Right lobe of liver (tissue), 6 donors: ENCODE results near the gene MAP4K2. TPM values are rescaled to one million over a fixed set of nuclear protein-coding genes. Genes with fewer than 3 reads are reported as not detected.

Experiments
- ATAC-seq, 4 donors: fragments of 200-7000 bp; cut with Tn5 transposase; one replicate each; pipeline ENCODE4 v1.9.1; 2020; ENCODE audit warnings: mild to moderate bottlenecking in 4 of 4, moderate library complexity in 4 of 4
- DNase-seq, 3 donors: peaks; one replicate each; pipeline ENCODE4 v3.0.0-alpha.2; 2020
- H3K27ac ChIP-seq, 3 donors: fragments of 200-600 bp; one replicate each; pipeline ENCODE4 v1.8.0; 2022
- H3K27me3 ChIP-seq, 2 donors: fragments of 200-600 bp; one replicate each; pipeline ENCODE4 v1.8.0; 2022
- H3K36me3 ChIP-seq, 4 donors: fragments of 200-600 bp; sonication (generic) in 1 of 4; one replicate each; pipeline versions ENCODE4 v1.5.1 to v1.8.0; 2017 to 2022; ENCODE audit warnings: control low read depth in 1 of 4
- H3K4me1 ChIP-seq, 4 donors: fragments of 200-600 bp; sonication (generic) in 1 of 4; one replicate each; pipeline versions ENCODE4 v1.5.1 to v1.8.0; 2017 to 2022; ENCODE audit warnings: control low read depth in 1 of 4
- H3K4me3 ChIP-seq, 3 donors: fragments of 200-600 bp; one replicate each; pipeline ENCODE4 v1.8.0; 2022
- H3K9me3 ChIP-seq, 4 donors: fragments of 200-600 bp; sonication (generic) in 1 of 4; one replicate each; pipeline versions ENCODE4 v1.5.1 to v1.8.0; 2017 to 2022; ENCODE audit warnings: control low read depth in 1 of 4
- CTCF ChIP-seq, 4 donors: fragments of 200-600 bp in 3 of 4; fragments of 450-650 bp in 1 of 4; IDR thresholded peaks; one replicate each; pipeline versions ENCODE4 v1.5.1 to v1.8.0; 2016 to 2022; ENCODE audit warnings: antibody characterized with exemption in 4 of 4, mild to moderate bottlenecking in 2 of 4
- POLR2A ChIP-seq: fragments of 450-650 bp; IDR thresholded peaks from one replicate; pipeline ENCODE4 v1.6.1; 2017; ENCODE audit warnings: antibody characterized with exemption, mild to moderate bottlenecking
- WGBS: methylation state at CpG from one replicate; pipeline ENCODE4 v1.1.6; 2018; ENCODE audit warnings: low coverage, low lambda C conversion rate; ENCODE audit not compliant: insufficient coverage; ENCODE audit errors: missing lambda C conversion rate; 5-methylcytosine and 5-hydroxymethylcytosine counted together
- intact Hi-C, 2 donors: fragments of 100-400 bp; cut with DNase I; formaldehyde crosslinking; loops; one replicate each; pipeline versions ENCODE4 v1.11.2 to v1.14.1; 2022
- total RNA-seq, 6 experiments: library from RNA; depleted of rRNA in 2 of 6; stranded (reverse); fragments of >200 nt in 2 of 6; fragmentation: NEBNext Ultra II Directional in 3 of 6; extraction: Animal tissue kit (Norgen Biotek cat#: 25700) in 3 of 6; gene quantifications; one replicate each; pipeline versions ENCODE4 v1.1.0 to v1.2.4, GENCODE V29; 2016 to 2023
- donor health status: DM: no; HTN: yes; CAD: no.
- donor health status: DM: no; HTN: no; CAD: no.
- donor health status: DM: no; HTN: no; CAD: no.
- donor health status: DM: no; HTN: yes; CAD: no.
- donor health status: DM: no; HTN: yes; CAD: no.

Gene MAP4K2
- total RNA-seq, 6 experiments from 2014 or later = 3.4 to 14.7 (median 4.8) TPM

DNA sequence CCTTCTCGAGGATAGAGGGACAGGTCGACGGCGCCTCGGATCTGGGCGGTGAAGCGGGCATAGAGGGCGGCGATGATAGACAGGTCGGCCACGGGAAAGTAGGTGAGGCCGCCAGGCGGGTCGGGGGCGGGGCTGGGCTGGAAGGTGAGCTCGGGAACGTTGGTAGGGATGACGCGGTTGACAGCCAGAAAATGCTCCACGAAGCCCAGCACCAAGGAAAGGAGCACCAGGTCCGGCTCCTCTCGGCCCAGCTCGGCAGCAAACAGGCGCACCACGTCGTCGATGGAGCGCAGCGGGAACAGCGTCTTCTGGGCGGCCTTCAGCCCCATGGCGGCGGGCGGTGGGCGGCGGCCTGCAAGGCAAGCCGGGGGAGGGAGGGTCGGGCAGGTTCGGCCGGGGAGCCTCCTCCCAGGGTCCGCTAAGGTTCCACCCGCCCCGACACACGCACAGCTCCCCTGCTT is 6.8 kb upstream of the MAP4K2 start:
- Histone ChIP-seq H3K4me1 (peaks cover 0 to 7% (median 0%) of the 10 kb centered on the region in 4 donors), H3K4me3 (peak overlapping the region; percentile 77 to 87 (median 78)), H3K36me3 (peaks cover 0 to 8% (median under 1%) of the 10 kb centered on the region in 4 donors), H3K27me3 (no peaks in the 10 kb centered on the region), H3K27ac (peak overlapping the region in 2 of 3 donors; percentile 38 to 64), H3K9me3 (no peaks in the 10 kb centered on the region)
- ATAC-seq = peak; percentile 7 to 28 (median 16)
- intact Hi-C loops = no loop called here
- TF ChIP-seq POLR2A (no peak), CTCF (IDR thresholded peaks at IDR 0.05) (no peak)
- WGBS = 3% methylated on average over 17 of the region's 44 CpGs
- DNase-seq = peak in 1 of 3 donors; percentile 54

DNA sequence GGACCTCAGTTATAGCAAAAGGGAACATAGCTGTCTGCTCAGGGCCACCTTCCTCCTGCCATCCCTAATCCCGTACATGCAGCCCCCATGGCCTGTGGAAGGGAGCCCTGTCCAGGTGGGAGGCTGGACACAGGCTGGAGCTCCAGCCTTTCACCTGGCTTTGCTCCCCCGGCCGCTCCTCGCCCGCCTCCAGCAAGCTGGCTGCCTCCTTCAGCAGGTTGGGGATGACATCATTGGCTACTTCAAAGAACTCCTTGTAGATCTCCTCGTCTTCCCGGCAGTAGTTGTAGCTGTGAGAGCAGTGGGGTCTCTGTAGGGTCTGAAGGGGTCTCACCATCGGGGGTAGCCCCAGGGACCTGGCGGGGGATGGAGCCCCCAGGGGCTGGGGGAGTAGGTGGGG is 2.5 kb upstream of the MAP4K2 start:
- ATAC-seq = no peak
- peaks cover 0 to 17% (median 4%) of the 10 kb centered on the region in 4 donors for H3K4me1 ChIP-seq
- H3K27me3 ChIP-seq = no peaks in the 10 kb centered on the region
- intact Hi-C loops = no loop called here
- DNase-seq = peak in 1 of 3 donors; percentile 44
- H3K9me3 ChIP-seq = no peaks in the 10 kb centered on the region
- TF ChIP-seq CTCF (IDR thresholded peaks at IDR 0.05) (no peak), POLR2A (no peak)
- 91% methylated on average over 7 of the region's 9 CpGs for WGBS
- no peak overlapping the region for H3K27ac ChIP-seq
- peaks cover 0 to 15% (median under 1%) of the 10 kb centered on the region in 4 donors for H3K36me3 ChIP-seq
- H3K4me3 ChIP-seq = no peak overlapping the region

DNA sequence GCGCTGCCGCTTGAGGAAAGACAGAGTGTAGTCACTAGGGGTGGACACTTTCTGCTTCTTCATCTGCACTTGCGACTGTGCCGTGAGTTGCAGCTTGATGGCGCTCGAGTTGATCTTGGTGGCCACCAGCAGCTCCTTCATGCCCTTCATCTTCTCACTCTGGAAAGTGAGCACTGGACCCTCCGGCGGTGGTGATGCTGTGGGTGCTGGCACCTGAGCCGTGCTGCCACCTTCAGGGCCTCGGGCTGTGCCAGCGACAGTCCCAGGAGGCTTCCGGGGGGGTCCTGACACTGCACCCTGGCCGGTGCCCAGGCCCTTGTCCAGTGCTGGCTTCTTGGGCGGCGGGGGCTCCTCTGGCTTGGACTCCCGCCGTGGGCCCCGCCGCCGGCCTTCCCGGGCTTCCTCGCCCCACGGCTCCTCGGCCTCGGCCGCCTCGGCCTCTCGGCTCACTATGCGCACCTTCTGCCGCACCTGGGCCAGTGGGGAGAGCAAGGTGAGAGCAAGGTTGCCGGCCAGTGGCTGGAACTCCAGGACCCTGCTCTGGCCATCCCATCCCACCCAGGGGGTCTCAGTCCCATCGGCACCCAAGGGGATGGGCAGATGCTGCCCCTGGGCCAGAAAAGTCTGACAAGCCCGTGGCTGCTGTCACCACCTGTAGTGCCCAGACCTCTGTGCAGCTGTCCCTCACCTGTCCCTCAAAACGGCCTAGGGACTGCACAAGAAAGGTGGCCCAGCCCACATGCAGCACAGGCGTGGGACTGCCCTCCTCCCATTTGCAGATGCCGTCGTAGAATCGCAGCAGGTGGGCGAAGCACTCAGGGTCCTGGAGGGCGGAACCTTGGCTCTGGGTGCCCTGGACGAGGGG is 1.6 kb upstream of the MAP4K2 start:
- Histone ChIP-seq H3K9me3 (no peaks in the 10 kb centered on the region), H3K36me3 (peaks cover 0 to 15% (median under 1%) of the 10 kb centered on the region in 4 donors), H3K4me3 (no peak overlapping the region), H3K27ac (peak overlapping the region in 1 of 3 donors; percentile 66), H3K27me3 (no peaks in the 10 kb centered on the region), H3K4me1 (peaks cover 0 to 14% (median 4%) of the 10 kb centered on the region in 4 donors)
- no peak for ATAC-seq
- WGBS = 100% methylated on average over 2 of the region's 41 CpGs
- intact Hi-C loops = no loop called here
- peak in 1 of 3 donors; percentile 55 for DNase-seq
- TF ChIP-seq POLR2A (no peak), CTCF (IDR thresholded peaks at IDR 0.05) (no peak)

DNA sequence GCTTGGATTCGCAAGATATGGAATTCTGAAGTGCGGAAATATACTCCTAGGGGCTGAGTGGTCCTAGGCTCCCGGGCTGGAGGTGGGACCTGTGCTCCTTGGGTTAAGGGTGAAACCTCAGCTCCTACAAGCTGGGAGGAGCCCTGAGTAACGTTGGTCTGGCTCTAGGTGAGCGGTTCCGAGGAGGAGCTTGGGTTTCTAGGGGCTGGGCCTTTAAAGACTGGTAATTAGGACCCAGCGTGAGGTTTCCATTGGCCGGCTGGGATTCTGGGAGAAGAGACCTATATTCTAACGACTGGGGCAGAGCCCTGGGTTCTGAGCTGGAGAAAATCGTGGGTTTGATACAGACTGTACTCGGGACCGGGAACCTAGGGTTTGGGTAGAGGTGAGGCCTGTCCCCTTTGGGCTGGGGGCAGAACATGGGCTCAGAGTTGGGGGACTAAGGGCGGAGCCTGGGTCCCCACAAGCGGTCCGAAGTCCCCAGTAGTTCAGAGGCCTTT is 882 bp upstream of the MAP4K2 start:
- peaks cover 0 to 15% (median under 1%) of the 10 kb centered on the region in 4 donors for H3K36me3 ChIP-seq
- 30% methylated on average over 4 of the region's 15 CpGs for WGBS
- intact Hi-C loops = no loop called here
- peak overlapping the region; percentile 21 to 66 (median 52) for H3K27ac ChIP-seq
- H3K9me3 ChIP-seq = no peaks in the 10 kb centered on the region
- TF ChIP-seq POLR2A = no peak
- no peak for TF ChIP-seq CTCF (IDR thresholded peaks at IDR 0.05)
- peak overlapping the region; percentile 43 to 67 (median 55) for H3K4me3 ChIP-seq
- H3K27me3 ChIP-seq = no peaks in the 10 kb centered on the region
- peaks cover 0 to 10% (median 4%) of the 10 kb centered on the region in 4 donors for H3K4me1 ChIP-seq
- ATAC-seq (peak in 1 of 4 donors; percentile 2), DNase-seq (peak in 1 of 3 donors; percentile 47)
